HCT116 (cell line): ENCODE data around the gene TGM1.

Source experiments
- EZH2 ChIP-seq: fragments of 200-600 bp; sonication (generic); IDR thresholded peaks from 2 replicates; pipeline ENCODE4 v1.6.1; 2017; ENCODE audit warnings: antibody characterized with exemption, mixed run types
- EZH2phosphoT487 ChIP-seq: fragments of 200-600 bp; IDR thresholded peaks from 2 replicates; pipeline ENCODE4 v1.6.1; 2018; ENCODE audit warnings: antibody characterized with exemption, borderline replicate concordance
- ZNF274 ChIP-seq: fragments of 200-500 bp; sonication (Bioruptor generic); IDR thresholded peaks from 2 replicates; pipeline ENCODE4 v1.6.1; 2014; ENCODE audit warnings: mild to moderate bottlenecking, low read depth, low read length, inconsistent platforms
- TF ChIP-seq, protein P1 (sequence below), 3 experiments: fragments of 200-600 bp in 1 of 3; sonication (generic) in 1 of 3; IDR thresholded peaks in 2 of 3; conservative IDR thresholded peaks in 1 of 3; 2 replicates each; pipeline ENCODE4 v1.5.1; 2012 to 2017; ENCODE audit warnings: low read depth in 2 of 3, low read length in 2 of 3, antibody characterized with exemption in 1 of 3, borderline replicate concordance in 1 of 3, control low read depth in 1 of 3, mild to moderate bottlenecking in 1 of 3, mixed read lengths in 1 of 3, mixed run types in 1 of 3, moderate library complexity in 1 of 3; ENCODE audit not compliant: insufficient read depth in 1 of 3

DNA sequence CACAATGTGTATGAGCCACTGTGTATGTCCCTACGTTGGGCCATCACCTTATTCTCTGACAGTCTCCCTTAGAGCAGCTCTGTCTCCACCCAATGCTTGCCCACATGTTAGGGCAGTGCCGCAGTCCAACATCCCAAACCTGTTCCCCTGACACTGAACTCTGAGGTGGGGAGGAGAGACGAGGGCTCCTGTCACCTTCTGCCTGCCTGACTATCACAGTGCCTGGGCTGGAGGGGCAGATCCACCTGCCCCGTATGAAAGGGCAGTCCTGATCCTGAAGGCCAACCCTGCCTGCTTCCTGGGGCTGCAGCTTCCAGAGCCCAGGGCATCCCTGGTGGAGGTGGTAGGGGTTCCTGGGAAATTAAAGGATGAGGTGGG lies 2.2 kb downstream of the TGM1 start:
- no peak for TF ChIP-seq EZH2phosphoT487
- no peak for TF ChIP-seq EZH2
- TF ChIP-seq, protein P1, sequence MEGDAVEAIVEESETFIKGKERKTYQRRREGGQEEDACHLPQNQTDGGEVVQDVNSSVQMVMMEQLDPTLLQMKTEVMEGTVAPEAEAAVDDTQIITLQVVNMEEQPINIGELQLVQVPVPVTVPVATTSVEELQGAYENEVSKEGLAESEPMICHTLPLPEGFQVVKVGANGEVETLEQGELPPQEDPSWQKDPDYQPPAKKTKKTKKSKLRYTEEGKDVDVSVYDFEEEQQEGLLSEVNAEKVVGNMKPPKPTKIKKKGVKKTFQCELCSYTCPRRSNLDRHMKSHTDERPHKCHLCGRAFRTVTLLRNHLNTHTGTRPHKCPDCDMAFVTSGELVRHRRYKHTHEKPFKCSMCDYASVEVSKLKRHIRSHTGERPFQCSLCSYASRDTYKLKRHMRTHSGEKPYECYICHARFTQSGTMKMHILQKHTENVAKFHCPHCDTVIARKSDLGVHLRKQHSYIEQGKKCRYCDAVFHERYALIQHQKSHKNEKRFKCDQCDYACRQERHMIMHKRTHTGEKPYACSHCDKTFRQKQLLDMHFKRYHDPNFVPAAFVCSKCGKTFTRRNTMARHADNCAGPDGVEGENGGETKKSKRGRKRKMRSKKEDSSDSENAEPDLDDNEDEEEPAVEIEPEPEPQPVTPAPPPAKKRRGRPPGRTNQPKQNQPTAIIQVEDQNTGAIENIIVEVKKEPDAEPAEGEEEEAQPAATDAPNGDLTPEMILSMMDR (IDR thresholded peaks at IDR 0.05 in 2 of 3, conservative IDR thresholded peaks at IDR 0.05 in 1 of 3; ENCODE audit: borderline replicate concordance in 1 of 3, insufficient read depth in 1 of 3, low read depth in 2 of 3, low read length in 2 of 3): no peak
- no peak for TF ChIP-seq ZNF274
